PC-3 (cell line): ENCODE results near the gene PCDHGA7. TPM values are rescaled to one million over a fixed set of nuclear protein-coding genes. Genes with fewer than 3 reads are reported as not detected.

ENCODE experiments used
- ATAC-seq: fragments of 200-7000 bp; cut with Tn5 transposase; 2 replicates; pipeline ENCODE4 v1.9.1; 2020; ENCODE audit warnings: mild to moderate bottlenecking, moderate library complexity
- BruUV-seq: library from RNA; stranded (reverse); fragments of 400-500 nt; replicated peaks from 2 replicates; lab custom pipeline; 2021; lab: Mats Ljungman, UMichigan
- CTCF ChIA-PET: fragments of 300-600 bp; sonication (Branson Sonifier 250); formaldehyde crosslinking; loops from one replicate; lab custom pipeline; 2022; ENCODE audit warnings: antibody characterized with exemption; lab: Charles Lee
- POLR2A ChIA-PET: fragments of 300-600 bp; sonication (Branson Sonifier 250); formaldehyde crosslinking; loops from one replicate; lab custom pipeline; 2022; ENCODE audit warnings: antibody characterized with exemption; ENCODE audit not compliant: unreplicated experiment; lab: Charles Lee
- DNase-seq: peaks from one replicate; pipeline ENCODE4 v3.0.0-alpha.2; 2015
- H2AFZ ChIP-seq: fragments of 300-600 bp; sonication (generic); 2 replicates; pipeline ENCODE4 v1.6.0; 2016; ENCODE audit warnings: antibody characterized with exemption, low read length
- H3F3A ChIP-seq: fragments of 300-600 bp; sonication (generic); one replicate; pipeline ENCODE4 v1.6.0; 2017; ENCODE audit warnings: antibody characterized with exemption, low read length, control low read depth, mild to moderate bottlenecking; ENCODE audit not compliant: unreplicated experiment
- H3K27ac ChIP-seq: fragments of 300-600 bp; sonication (generic); 2 replicates; pipeline ENCODE4 v1.5.1; 2016; ENCODE audit warnings: mild to moderate bottlenecking, low read length
- H3K27me3 ChIP-seq: fragments of 300-600 bp; sonication (generic); 2 replicates; pipeline ENCODE4 v1.6.1; 2016; ENCODE audit warnings: low read length, mixed read lengths
- H3K36me3 ChIP-seq: fragments of 300-600 bp; sonication (generic); 2 replicates; pipeline ENCODE4 v1.6.1; 2016; ENCODE audit warnings: low read depth, mixed run types, low read length, mixed read lengths
- H3K4me1 ChIP-seq: fragments of 300-600 bp; sonication (generic); 2 replicates; pipeline ENCODE4 v1.5.1; 2016; ENCODE audit warnings: low read length; ENCODE audit not compliant: insufficient read depth
- H3K4me2 ChIP-seq: fragments of 300-600 bp; sonication (generic); 2 replicates; pipeline ENCODE4 v1.6.0; 2016; ENCODE audit warnings: low read length
- H3K4me3 ChIP-seq: fragments of 300-600 bp; sonication (generic); 2 replicates; pipeline ENCODE4 v1.5.1; 2016; ENCODE audit warnings: mild to moderate bottlenecking, low read length, mixed read lengths
- H3K79me2 ChIP-seq: fragments of 300-600 bp; sonication (generic); 2 replicates; pipeline ENCODE4 v1.6.1; 2017; ENCODE audit warnings: low read length, mixed read lengths
- H3K9ac ChIP-seq: fragments of 300-600 bp; sonication (generic); 2 replicates; pipeline ENCODE4 v1.6.0; 2016; ENCODE audit warnings: mild to moderate bottlenecking, low read length
- H3K9me2 ChIP-seq: fragments of 300-600 bp; sonication (generic); replicated peaks from 2 replicates; pipeline ENCODE4 v1.6.1; 2016; ENCODE audit warnings: mixed run types, low read length, mixed read lengths
- H3K9me3 ChIP-seq: fragments of 300-600 bp; sonication (generic); 2 replicates; pipeline ENCODE4 v1.6.1; 2016; ENCODE audit warnings: low read length, mixed read lengths
- H4K20me1 ChIP-seq: fragments of 300-600 bp; sonication (generic); 2 replicates; pipeline ENCODE4 v1.6.1; 2016; ENCODE audit warnings: low read length, mixed read lengths
- CTCF ChIP-seq: fragments of 300-600 bp; sonication (generic); conservative IDR thresholded peaks from 2 replicates; pipeline ENCODE4 v1.5.1; 2017; ENCODE audit warnings: antibody characterized with exemption, low read depth, mild to moderate bottlenecking, low read length
- EZH2 ChIP-seq: fragments of 300-600 bp; sonication (generic); IDR thresholded peaks from one replicate; pipeline ENCODE4 v1.6.1; 2017; ENCODE audit warnings: antibody characterized with exemption, mild to moderate bottlenecking, low read length; ENCODE audit not compliant: unreplicated experiment
- EZH2phosphoT487 ChIP-seq: fragments of 300-600 bp; sonication (generic); IDR thresholded peaks from 2 replicates; pipeline ENCODE4 v1.6.1; 2018; ENCODE audit warnings: mild to moderate bottlenecking, antibody characterized with exemption, low read length, borderline replicate concordance
- intact Hi-C: fragments of 100-400 bp; cut with micrococcal nuclease; formaldehyde crosslinking; loops from 2 replicates; pipeline ENCODE4 v1.9.0; 2023
- total RNA-seq: library from RNA; depleted of rRNA; stranded (reverse); fragments of >200 nt; gene quantifications from 2 replicates; pipeline ENCODE4 v1.2.3, GENCODE V29; 2014

Gene PCDHGA7
- total RNA-seq, 1 experiment from 2014 or later: 0.51 TPM

GRCh38 chr5:141427783-141428426 lies 45.4 kb downstream of the PCDHGA7 start:
- Histone ChIP-seq H3K79me2 (no peaks in the 10 kb centered on the region), H3K4me2 (no peak overlapping the region), H3K9ac (no peak overlapping the region), H3K9me2 (no peaks in the 10 kb centered on the region), H3K4me3 (no peak overlapping the region), H2AFZ (no peak overlapping the region), H4K20me1 (no peaks in the 10 kb centered on the region), H3K9me3 (0 out of 2 replicates have a peak, but pooled peaks cover 4% of the 10 kb centered on the region), H3K4me1 (no peaks in the 10 kb centered on the region), H3K36me3 (no peaks in the 10 kb centered on the region), H3K27me3 (no peaks in the 10 kb centered on the region), H3K27ac (no peak overlapping the region), H3F3A (no peaks in the 10 kb centered on the region)
- intact Hi-C loops: no loop called here
- ATAC-seq (no peak), DNase-seq (no peak)
- no TSS peak for BruUV-seq
- ChIA-PET POLR2A (no interaction called here), CTCF (no interaction called here)
- TF ChIP-seq EZH2phosphoT487 (no peak), CTCF (no peak), EZH2 (no peak)

DNA sequence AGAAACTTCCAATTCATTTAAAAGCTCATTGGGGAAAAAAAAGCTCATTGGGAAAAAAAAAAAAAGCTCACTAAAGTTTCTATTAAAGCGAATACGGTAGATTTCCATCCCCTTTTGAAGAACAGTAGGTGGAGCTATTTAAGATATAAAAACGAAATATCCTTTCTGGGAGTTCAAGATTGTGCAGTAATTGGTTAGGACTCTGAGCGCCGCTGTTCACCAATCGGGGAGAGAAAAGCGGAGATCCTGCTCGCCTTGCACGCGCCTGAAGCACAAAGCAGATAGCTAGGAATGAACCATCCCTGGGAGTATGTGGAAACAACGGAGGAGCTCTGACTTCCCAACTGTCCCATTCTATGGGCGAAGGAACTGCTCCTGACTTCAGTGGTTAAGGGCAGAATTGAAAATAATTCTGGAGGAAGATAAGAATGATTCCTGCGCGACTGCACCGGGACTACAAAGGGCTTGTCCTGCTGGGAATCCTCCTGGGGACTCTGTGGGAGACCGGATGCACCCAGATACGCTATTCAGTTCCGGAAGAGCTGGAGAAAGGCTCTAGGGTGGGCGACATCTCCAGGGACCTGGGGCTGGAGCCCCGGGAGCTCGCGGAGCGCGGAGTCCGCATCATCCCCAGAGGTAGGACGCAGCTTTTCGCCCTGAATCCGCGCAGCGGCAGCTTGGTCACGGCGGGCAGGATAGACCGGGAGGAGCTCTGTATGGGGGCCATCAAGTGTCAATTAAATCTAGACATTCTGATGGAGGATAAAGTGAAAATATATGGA lies 48.0 kb downstream of the PCDHGA7 start, which contains the start of gene PCDHGA12:
Gene PCDHGA12, plus strand, starts transcription at position 176 of the 782 bp plus-strand sequence. Its CDS starts 253 bp downstream, at position 429.
- POLR2A ChIA-PET: interaction anchor here (0.6 kb wide), 1 partner anchor 42 kb away, joined by 10 read pairs; no protein-coding TSS in a partner anchor
- no TSS peak for BruUV-seq
- Histone ChIP-seq H3K36me3 (no peaks in the 10 kb centered on the region), H2AFZ (no peak within 1 kb of the TSS), H3K4me2 (no peak within 1 kb of the TSS), H3K9ac (no peak within 1 kb of the TSS), H3K27ac (no peak within 1 kb of the TSS), H3K9me2 (no peaks in the 10 kb centered on the region), H3F3A (no peaks in the 10 kb centered on the region), H3K4me3 (no peak within 1 kb of the TSS), H3K4me1 (no peaks in the 10 kb centered on the region), H3K27me3 (no peaks in the 10 kb centered on the region), H3K79me2 (no peaks in the 10 kb centered on the region), H4K20me1 (no peaks in the 10 kb centered on the region), H3K9me3 (0 out of 2 replicates have a peak, but pooled peaks cover 4% of the 10 kb centered on the region)
- DNase-seq (no peak), ATAC-seq (no peak)
- TF ChIP-seq CTCF (no peak), EZH2phosphoT487 (no peak), EZH2 (no peak)
- CTCF ChIA-PET: no interaction called here
- intact Hi-C loops: no loop called here
